T1000 (cell line): ENCODE measurements around the gene PLEKHJ1.
A peak's percentile ranks its signal among the peaks of the same experiment; 100 is the strongest.
"Not testable (repeated sequence)": the region's sequence is repeated elsewhere in the genome, so short reads cannot be mapped to it uniquely, and the experiment has no call there.

Experiments
- DNase-seq: peaks from one replicate; lab custom pipeline; 2025; ENCODE audit warnings: mixed read lengths; lab: John Stamatoyannopoulos, UW

PLEKHJ1 gene

DNA sequence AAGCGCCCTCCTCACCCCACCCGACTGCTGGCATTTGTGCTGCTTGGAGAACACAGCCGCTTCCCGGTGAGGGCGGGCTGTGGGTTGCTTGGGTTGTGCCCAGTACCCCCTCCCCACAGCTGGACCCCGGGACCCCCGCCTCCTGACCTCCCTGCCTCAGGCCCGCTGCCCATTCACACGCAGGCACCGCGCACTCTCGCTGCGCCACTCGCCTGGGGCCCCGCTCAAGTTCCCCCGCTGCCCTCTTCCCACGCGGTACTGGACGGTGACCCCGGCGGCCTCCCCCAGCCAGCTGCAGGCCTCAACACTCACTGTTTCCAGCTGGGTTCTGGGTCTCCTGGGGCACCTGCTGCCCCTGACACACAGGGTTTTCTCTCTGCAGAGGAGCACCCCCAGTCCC lies 16.4 kb downstream of the PLEKHJ1 start:
- DNase-seq: no peak

DNA sequence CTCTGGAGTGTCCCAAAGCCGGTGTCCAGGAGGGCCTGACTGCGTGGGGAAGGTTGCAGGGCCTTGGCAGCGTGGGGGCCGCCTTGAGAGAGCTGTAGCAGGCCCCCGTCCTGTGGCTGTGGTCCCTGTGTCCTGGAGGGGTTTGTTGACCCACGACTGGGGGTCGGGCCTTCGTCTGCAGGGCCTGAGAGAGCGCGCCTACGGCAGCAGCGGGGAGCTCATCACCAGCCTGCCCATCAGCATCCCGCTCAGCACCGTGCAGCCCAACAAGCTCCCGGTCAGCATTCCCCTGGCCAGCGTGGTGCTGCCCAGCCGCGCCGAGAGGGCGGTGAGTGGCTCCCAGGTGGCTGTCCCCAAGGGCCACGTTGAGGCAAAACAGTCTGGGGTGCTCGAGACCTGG lies 18.5 kb downstream of the PLEKHJ1 start:
- no peak for DNase-seq

DNA sequence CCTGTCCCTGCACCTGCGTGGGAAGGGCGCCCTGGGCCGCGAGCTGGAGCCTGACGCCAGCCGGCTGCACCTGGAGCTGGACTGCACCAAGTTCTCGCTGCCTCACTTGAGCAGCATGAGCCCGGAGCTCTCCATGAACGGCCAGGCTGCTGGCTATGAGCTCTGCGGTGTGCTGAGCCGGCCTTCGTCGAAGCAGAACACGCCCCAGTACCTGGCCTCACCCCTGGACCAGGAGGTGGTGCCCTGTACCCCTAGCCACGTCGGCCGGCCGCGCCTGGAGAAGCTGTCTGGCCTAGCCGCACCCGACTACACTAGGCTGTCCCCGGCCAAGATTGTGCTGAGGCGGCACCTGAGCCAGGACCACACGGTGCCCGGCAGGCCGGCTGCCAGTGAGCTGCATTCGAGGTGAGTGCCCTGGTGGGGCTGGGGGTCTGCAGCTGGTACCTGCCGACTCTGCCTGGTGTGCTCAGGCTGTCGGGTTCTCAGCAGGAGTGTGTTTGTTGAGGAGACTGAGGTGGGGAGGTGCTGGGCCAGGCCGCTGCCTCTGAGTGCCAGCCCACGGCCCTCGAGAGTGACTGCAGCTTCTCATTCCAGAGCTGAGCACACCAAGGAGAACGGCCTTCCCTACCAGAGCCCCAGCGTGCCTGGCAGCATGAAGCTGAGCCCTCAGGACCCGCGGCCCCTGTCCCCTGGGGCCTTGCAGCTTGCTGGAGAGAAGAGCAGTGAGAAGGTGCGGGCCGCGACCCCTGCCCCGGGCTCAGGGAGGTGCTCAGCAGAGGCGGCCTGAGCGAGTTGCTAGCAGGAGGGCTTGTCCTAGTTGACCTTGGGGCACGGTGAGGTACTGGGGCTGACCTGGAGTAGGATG lies 19.5 kb downstream of the PLEKHJ1 start:
- no peak for DNase-seq

DNA sequence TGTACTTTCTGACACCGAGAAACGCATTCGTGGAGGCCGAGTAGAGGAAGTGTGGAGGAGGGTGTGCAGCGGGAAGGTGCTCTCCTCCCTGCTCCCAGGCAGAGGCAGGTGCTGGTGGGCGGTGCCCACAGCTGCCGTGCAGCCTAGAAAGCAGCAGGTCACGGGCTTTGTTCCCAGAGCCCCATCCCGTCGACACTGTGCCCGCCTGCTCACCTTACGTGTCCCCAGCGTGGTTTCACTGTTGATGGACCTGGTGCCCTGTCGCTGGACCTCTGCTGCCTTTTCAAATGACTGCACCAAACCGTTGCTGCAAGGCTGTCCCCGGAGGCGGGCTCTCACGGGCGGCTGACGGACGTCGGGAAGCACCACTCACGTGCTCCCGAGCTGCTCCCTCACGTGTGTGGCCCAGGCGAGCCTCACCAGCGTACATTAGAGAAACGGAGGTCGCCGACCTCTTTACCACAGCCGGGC lies 20.8 kb downstream of the PLEKHJ1 start:
- no peak for DNase-seq

DNA sequence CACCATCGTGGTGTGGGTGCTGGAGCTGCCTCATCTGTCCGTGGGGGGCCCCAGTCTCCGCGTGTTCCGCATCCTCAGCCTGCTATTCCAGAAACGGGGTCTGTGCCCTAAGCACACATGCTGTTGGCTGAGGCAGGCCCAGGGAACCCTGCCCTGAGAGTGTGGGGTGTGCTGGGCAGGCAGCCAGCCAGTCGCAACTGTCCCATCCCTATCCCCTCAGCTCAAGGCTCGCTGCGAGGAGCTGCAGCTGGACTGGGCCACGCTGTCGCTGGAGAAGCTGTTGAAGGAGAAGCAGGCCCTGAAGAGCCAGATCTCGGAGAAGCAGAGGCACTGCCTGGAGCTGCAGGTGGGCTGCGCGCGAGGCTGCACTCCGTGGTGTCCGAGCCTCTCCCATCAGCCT lies 21.9 kb downstream of the PLEKHJ1 start:
- DNase-seq: no peak

DNA sequence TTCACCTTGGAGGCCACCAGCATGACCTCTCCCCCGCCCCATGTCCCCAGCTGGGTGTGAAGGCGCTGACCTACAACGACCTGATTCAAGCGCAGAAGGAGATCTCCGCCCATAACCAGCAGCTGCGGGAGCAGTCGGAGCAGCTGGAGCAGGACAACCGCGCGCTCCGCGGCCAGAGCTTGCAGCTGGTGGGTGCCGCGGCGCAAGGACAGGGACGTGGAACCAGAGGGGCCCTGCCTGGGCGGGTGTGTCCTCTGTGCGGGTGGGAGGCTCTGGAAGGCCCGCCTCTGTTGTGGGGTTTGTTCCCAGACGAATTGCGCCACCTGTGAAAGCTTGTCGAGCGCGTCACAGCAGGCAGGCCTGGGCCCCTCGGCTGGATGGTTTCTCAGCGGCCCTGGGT lies 22.3 kb downstream of the PLEKHJ1 start:
- DNase-seq: no peak

DNA sequence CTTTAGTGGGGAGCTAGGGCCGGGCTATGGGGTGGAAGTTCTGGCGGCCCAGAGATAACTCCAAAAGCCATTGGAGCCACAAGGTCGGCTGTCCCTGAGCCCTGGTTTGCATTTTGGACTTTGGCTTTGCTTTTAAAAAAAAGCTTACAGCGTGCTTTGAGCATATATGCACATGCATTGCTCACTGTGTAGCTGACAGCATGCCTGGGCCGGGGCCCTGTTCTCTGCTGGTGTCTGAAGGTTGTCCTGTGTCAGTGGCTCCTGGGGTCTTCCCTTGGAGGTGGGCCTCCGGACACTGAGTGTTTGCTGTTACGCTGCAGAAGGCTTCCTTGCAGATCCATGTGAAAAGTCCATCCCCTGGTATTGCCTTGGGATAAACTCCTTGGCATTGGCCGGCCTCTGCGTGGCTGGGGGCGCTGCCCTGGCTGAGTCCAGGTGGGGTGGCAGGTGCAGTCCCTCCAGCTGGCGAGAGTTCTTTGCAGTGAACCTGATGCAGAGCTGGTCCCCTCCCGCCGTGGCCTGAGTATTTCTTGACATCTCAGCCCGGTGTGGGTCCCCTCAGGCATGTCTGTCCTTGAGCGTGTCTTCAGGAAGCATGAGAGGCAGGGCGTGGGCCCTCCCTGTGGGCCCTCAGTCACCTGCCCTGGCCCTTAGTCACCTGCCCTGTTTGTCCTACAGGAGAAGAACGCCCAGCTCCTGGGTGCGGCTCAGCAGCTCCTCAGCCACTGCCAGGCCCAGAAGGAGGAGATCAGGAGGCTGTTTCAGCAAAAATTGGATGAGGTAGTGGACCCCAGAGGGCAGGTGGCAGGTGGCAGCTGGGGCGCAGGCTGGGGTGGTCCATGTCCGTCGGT lies 23.0 kb downstream of the PLEKHJ1 start:
- DNase-seq: no peak

- DNase-seq: no peak
Measured at GRCh38 chr19:2210987-2211740, 25.0 kb downstream of the PLEKHJ1 start.

DNA sequence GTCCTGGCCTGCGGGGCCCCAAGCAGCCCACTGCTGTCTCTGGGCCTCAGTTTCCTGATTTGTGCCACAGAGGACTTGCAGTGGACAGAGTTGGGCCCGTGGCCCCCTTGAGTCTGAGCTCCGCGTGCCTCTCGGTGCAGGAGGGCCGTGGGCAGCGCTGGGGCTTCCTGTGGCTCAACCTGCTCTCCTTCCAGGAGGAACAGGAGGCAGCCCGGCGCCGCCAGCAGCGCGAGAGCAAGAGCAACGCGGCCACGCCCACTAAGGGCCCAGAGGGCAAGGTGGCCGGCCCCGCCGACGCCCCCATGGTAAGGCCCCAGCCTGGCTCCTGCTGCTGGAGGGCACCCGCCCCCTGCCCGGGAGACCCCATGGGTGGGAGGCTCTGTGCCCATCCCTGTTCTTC lies 25.9 kb downstream of the PLEKHJ1 start:
- no peak for DNase-seq

- no peak for DNase-seq
Measured at GRCh38 chr19:2209408-2209807, 26.7 kb downstream of the PLEKHJ1 start.

DNA sequence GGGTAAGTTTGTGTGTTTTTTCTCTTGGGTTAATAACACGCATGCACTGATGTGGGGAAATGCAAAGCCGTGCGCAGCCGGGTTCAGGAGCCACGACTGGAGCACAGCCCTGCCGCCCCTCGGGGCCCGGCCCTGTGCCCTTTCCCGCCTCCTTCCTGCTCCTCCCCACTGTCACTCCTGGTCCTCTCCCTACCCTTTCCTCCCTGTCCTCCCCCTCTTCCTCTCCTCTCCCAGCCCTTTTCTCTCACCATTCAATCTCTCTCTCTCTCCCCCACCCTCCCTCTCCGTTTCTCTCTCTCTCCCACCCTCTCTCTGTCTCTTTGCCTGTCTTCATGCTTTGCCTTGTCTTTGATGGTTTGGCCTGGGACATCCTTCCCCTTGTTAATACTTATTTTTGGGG lies 27.2 kb downstream of the PLEKHJ1 start:
- DNase-seq: no peak

DNA sequence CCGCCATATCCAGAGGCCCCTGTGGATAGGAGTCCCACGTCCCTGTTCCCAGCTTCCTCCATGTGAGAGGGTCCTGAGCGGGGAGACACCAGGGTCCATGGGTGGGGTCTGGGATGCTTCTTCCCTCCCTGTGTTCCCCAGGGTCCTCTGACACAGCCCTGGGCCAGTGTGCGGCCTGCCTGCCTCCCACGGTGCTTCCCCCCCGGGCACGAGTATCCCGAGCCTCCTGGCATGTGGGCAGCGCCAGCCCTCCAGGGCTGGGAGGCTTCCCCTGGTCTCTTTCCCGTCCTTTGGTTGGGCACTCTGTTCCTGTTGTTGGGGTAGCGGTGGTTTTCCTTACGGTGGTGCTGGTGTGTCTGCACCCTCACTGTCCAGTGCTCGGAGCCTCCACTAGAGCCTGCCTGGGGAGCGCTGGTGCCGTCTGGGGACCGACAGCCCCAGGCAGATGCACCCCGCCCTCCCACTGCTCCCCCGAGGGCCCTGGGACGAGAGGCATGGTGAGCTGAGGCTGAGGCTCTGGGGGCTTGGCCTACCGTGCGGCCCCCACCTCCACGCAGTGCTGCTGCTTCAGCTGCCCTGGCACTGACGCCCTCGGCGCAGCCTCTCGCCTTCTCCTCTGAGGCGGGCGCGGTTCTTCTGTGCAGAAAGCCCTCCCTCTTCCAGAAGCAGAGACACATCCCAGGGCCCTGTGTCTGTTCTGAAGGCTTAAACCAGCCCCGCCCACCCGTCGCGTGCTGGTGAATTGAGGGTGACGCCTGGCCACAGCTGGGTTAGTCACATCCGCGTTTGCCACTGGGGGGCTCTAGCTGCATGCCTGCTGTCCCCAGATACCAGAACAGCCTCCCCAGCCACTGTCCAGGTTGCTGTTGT lies 27.9 kb downstream of the PLEKHJ1 start:
- peak; percentile 76 for DNase-seq

- DNase-seq: no peak
Measured at GRCh38 chr19:2207008-2207407, 29.1 kb downstream of the PLEKHJ1 start.

GRCh38 chr19:2202366-2202765 lies 33.8 kb downstream of the PLEKHJ1 start:
- DNase-seq: no peak

- no peak for DNase-seq
Measured at GRCh38 chr19:2201473-2202148, 34.5 kb downstream of the PLEKHJ1 start.

DNA sequence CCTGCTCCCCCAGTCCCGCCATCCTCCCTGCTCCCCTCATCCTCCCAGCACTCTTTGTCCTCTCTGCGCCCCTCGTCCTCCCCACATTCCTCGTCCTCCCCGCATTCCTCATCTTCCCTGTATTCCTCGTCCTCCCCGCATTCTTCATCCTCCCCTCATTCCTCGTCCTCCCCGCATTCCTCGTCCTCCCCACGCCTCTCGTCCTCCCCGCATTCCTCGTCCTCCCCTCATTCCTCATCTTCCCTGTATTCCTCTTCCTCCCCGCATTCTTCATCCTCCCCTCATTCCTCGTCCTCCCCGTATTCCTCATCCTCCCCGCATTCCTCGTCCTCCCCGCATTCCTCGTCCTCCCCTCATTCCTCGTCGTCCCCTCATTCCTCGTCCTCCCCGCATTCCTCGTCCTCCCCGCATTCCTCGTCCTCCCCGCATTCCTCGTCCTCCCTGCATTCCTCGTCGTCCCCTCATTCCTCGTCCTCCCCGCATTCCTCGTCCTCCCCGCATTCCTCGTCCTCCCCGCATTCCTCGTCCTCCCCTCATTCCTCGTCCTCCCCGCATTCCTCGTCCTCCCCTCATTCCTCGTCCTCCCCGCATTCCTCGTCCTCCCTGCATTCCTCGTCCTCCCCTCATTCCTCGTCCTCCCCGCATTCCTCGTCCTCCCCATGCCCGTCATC lies 35.4 kb downstream of the PLEKHJ1 start:
- DNase-seq: not testable (repeated sequence)

DNA sequence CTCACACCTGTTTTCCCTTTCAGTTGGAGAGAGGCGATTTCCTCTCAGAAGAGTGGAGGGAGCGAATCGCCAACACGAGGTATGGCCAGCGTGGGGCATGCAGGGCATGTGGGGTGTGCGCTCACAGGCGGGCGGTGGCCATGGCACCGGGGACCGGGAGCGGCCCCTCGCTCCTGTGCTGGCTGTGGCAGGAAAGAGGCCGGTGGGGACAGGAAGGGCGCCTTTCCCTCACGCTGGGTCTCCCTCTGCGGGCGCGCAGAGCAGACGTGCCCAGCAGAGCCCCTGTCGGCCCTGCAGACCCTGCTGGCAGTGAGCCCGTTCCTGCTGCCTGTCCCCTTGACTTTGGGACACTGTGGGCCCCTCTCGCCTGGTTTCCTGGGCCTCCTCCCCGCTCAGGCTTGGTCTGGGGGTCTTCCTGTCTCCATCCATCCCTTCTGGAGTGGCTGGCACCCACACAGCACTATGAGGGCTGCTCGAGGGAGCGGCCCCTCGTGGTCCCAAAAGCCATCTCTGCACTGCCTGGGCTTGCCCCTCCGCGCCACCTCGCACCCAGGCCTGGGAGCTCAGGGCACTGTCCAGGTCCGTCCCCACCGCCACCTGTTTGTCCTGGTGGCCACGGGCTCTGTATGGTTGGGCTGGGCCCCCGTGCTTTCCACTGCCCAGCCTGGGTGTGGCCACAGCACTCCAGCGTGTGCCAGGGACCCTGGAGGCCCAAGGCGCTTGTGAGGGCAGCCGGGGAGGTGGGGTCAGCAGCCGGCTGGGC lies 36.1 kb downstream of the PLEKHJ1 start:
- DNase-seq: no peak

GRCh38 chr19:2199215-2199614 lies 36.9 kb downstream of the PLEKHJ1 start:
- DNase-seq: no peak

- no peak for DNase-seq
Measured at GRCh38 chr19:2198317-2198716, 37.8 kb downstream of the PLEKHJ1 start.
